ENCODE measurements around the gene FBXO42. TPM values are rescaled to one million over a fixed set of nuclear protein-coding genes. Genes with fewer than 3 reads are reported as not detected.

Gene FBXO42
- total RNA-seq, 4 donors from 2014 or later, result 24.3 to 41.9 (median 31.9) TPM

DNA sequence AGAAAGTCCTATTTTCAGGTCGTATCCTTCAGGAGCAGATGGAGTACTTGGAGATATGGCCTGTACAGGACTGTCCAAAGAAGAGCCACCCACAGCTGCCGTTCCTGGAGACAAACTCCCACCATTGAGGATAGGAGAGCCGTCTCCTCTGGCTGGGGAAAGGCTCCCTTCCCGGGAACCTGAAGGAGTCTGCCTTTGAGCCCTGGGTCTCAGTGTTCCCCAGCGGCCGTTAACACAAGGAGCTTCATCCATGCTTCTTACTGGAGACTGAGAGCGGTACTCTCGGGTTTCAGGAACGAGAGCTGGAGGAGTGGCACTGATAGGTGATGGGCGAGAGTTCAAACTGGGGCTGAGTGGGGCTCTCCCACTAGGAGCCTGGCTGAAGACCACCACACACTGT lies 100.9 kb downstream of the FBXO42 start:
- DNase-seq, result no peak
- Histone ChIP-seq H3K9me3 (no peaks in the 10 kb centered on the region), H3K36me3 (peaks cover 21 to 33% of the 10 kb centered on the region in 2 donors), H3K4me3 (replicated peaks in 1 of 3) (no peak overlapping the region), H3K27me3 (no peaks in the 10 kb centered on the region), H3K27ac (peak overlapping the region in 2 of 3 donors; percentile 71 to 83), H3K4me1 (peaks cover 32 to 41% of the 10 kb centered on the region in 2 donors)
- 90 to 94% methylated on average over 9 to 10 of the region's 10 CpGs for WGBS, 2 donors
- TF ChIP-seq, protein P1, sequence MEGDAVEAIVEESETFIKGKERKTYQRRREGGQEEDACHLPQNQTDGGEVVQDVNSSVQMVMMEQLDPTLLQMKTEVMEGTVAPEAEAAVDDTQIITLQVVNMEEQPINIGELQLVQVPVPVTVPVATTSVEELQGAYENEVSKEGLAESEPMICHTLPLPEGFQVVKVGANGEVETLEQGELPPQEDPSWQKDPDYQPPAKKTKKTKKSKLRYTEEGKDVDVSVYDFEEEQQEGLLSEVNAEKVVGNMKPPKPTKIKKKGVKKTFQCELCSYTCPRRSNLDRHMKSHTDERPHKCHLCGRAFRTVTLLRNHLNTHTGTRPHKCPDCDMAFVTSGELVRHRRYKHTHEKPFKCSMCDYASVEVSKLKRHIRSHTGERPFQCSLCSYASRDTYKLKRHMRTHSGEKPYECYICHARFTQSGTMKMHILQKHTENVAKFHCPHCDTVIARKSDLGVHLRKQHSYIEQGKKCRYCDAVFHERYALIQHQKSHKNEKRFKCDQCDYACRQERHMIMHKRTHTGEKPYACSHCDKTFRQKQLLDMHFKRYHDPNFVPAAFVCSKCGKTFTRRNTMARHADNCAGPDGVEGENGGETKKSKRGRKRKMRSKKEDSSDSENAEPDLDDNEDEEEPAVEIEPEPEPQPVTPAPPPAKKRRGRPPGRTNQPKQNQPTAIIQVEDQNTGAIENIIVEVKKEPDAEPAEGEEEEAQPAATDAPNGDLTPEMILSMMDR (IDR thresholded peaks at IDR 0.05), result no peak
- TF ChIP-seq POLR2A (IDR thresholded peaks at IDR 0.05), result no peak
- intact Hi-C loops (cut with DNase I), result no loop called here

DNA sequence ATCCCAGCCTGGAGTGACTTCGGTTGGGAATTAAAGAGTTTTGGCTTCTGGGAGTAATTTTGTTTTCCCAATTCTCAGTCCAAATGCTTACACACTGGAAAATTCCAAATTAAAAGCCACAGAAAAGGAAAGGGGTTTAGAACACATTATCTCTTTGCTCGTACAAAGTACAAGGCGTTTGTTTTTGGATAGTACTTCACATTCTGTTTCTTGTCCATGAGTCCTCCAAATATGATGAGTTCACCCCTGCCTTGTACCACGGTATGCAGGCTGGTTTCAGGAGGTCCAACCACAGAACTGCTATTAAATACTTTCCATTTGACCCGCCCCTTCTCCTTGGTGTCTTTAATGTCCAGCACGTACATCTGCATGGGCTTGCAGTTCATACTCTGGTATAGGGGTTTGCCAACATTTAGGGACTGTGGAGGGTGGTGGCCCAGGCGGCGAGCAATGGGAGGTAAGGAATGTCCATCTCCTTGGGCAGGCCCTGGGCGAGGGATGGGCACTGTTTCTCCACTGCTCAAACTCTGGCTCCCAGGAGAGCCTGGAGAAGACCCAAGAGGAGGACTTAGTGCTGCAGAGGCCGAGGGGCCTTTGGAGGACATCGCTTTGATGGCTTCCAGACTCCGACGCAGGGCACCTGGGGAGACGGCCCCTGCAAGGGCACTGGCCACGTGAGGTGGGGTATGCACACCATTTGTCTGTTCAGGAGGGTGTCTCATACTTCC lies 101.6 kb downstream of the FBXO42 start:
- Histone ChIP-seq H3K4me3 (replicated peaks in 1 of 3) (no peak overlapping the region), H3K9me3 (no peaks in the 10 kb centered on the region), H3K4me1 (peaks cover 32 to 41% of the 10 kb centered on the region in 2 donors), H3K27me3 (no peaks in the 10 kb centered on the region), H3K27ac (peak overlapping the region; percentile 71 to 89 (median 83)), H3K36me3 (peaks cover 19 to 29% of the 10 kb centered on the region in 2 donors)
- TF ChIP-seq, protein P1 (IDR thresholded peaks at IDR 0.05), result no peak
- no peak for TF ChIP-seq POLR2A (IDR thresholded peaks at IDR 0.05)
- 88 to 89% methylated on average over 13 to 14 of the region's 15 CpGs for WGBS, 2 donors
- intact Hi-C loops (cut with DNase I), result no loop called here
- DNase-seq, result no peak

DNA sequence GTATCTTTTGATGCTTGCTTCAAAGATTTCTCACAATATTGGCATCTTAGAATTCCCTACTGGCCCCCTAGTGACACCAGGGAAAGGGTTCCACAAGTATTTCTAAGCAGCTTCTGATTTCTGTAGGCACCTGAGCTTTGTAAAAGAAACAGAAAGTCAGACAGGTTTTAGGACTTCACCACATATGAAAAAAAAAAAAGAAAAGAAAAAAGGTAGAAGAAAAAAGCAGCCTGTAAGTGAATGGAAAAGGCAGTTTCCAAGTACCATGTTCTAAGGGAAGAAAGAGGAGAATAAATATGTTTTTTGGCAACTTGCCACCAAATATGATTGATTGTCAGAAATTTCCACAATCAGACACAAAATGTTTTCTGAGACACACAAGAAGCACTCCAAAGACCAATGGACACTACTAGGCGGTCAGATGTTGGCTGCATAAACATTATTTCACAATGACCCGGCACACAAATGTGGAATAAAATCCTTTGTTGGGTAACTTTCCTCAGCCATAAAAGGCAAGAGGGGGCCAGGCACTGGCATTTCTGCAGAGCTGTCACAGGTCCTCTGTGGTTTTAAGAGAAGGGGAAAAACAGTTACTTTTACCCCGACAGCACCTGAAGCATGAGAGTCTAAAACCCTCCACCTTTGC lies 102.6 kb downstream of the FBXO42 start:
- H3K4me1 ChIP-seq, result peaks cover 32 to 41% of the 10 kb centered on the region in 2 donors
- intact Hi-C loops (cut with DNase I), result loop anchor here (10.0 kb wide), 1 partner anchor 105 kb away; the partner anchor contains the start of gene FBXO42
- H3K36me3 ChIP-seq, result peaks cover 15 to 22% of the 10 kb centered on the region in 2 donors
- no peak overlapping the region for H3K4me3 ChIP-seq (replicated peaks in 1 of 3)
- peak overlapping the region; percentile 71 to 89 (median 83) for H3K27ac ChIP-seq
- no peaks in the 10 kb centered on the region for H3K27me3 ChIP-seq
- DNase-seq, result peak; percentile 34 to 42
- 22 to 55% methylated on average over 3 of the region's 3 CpGs for WGBS, 2 donors
- H3K9me3 ChIP-seq, result no peaks in the 10 kb centered on the region
- TF ChIP-seq, protein P1 (IDR thresholded peaks at IDR 0.05), result peak in 1 of 6 experiments; percentile 15
- TF ChIP-seq POLR2A (IDR thresholded peaks at IDR 0.05), result no peak

DNA sequence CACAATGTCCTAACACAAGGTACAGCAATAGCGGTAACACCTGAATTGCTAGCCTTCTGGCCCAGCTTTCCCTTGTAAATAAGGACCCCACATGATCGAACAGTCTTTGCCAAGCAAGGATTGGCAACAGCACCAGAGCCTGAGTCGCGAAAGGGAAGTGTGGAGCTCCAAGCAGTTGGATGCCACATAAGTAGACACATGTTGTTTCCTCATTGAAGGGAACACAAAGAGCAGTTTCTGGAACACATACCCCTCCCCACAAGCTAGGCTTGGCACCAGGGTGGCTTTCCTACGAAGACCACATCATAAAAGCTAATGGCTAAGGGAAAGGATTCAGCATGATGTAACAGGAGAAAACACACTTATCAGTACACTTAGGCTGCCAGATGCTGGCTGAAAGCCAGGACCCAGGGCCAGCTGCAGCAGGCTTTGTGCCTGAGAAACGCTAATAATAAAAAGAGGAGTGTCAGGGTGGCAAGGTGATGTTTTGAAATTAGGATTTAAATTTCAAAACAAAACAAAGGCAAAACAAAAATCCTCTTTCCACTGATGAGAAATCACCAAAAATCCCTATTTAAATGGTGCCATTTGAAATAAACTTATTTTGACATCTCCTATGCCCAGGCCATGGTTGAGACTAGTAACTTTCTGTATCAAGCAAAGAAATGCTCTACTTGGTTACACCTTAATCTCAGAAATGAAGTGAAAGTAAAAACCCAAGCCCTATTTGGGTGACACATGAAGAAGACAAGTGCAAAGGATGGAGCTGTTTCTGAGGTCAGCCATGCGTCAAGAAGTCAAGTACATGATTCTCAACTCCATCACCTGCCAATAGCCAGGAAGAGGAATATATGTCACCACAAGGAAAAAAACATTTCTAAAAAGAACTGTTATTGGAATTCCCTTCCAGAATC lies 103.4 kb downstream of the FBXO42 start:
- H3K4me1 ChIP-seq, result peaks cover 32 to 45% of the 10 kb centered on the region in 2 donors

More for the DNA sequence above, 103.4 kb downstream of the FBXO42 start:
- WGBS, 2 donors, result 16 to 19% methylated on average over 7 of the region's 7 CpGs
- H3K27ac ChIP-seq, result peak overlapping the region; percentile 71 to 89 (median 83)
- DNase-seq, result peak; percentile 90 to 91
- H3K27me3 ChIP-seq, result no peaks in the 10 kb centered on the region
- H3K36me3 ChIP-seq, result peaks cover 15 to 22% of the 10 kb centered on the region in 2 donors
- TF ChIP-seq, protein P1 (IDR thresholded peaks at IDR 0.05), result no peak
- TF ChIP-seq POLR2A (IDR thresholded peaks at IDR 0.05), result no peak
- no peak overlapping the region for H3K4me3 ChIP-seq (replicated peaks in 1 of 3)
- intact Hi-C loops (cut with DNase I), result loop anchor here (10.0 kb wide), 1 partner anchor 106 kb away; the partner anchor contains the start of gene FBXO42
- no peaks in the 10 kb centered on the region for H3K9me3 ChIP-seq
